Fibroblast of skin of abdomen (primary cell): Measurements from ENCODE around the gene DUSP5.
A peak's percentile ranks its signal among the peaks of the same experiment; 100 is the strongest.

ENCODE experiments used
- DNase-seq: peaks from one replicate; pipeline ENCODE4 v3.0.0-alpha.2; 2013

DUSP5 gene

GRCh38 chr10:110501142-110501937 is 3.6 kb downstream of the DUSP5 start:
- DNase-seq, result peak; percentile 94

DNA sequence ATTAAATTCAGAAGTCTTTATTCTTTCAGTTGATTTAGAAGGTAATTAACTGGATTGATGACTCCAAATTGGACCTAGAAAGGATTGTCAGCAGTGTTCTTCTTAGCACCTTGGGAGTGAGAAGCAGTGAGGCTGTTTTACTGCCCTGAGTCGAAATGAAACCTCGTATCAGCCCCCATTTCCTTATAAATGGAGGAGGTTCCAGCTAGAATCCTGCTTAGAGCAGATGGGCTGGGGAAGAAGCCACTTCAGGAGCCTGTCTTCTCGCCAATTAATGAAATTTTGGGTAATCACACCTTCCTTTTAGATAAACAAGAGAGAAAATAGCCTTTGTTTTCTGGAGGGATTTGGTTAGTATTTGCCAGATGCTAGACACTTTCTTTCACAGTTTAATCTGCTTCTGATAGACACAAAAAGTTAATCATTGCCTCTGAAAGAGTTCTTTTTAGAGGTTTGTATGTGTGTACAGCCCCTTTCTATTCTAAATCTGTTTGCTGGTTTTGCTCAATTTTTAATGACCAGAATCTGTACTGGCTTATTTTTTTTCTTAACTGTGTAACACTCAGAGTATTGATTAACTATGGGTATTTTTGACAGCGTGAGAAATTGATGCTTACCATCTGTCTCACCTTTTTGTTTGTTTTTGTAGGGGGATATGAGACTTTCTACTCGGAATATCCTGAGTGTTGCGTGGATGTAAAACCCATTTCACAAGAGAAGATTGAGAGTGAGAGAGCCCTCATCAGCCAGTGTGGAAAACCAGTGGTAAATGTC is 4.6 kb downstream of the DUSP5 start:
- no peak for DNase-seq

- peak; percentile 82 for DNase-seq
Measured at GRCh38 chr10:110502851-110503301, 5.2 kb downstream of the DUSP5 start.

DNA sequence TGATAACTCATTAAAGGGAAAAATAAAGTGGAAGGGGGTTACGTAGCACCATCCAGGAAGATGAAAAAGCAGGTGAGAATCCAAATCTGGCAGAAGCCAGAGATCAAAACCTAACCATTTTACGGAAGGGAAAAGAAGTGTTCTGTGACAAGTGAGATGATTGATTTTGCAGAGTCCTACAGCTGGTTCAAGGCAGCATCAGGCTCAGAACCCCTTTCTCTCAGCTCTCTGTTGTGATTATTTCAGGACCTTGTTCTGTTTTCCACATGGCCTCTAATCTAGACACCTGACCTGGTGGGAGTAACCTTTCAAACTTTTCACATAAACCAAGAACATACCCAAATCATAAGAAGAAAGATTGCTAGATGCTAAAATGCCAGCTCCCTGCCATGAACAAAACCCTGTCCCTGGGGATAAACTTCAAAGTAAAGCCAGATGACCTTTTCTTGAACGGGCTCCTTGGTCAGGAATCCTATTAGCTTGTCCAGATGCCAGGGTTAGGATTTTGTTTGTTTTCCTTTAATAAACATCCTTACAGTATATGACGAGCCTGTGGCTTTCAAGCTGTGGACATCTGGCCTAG is 5.9 kb downstream of the DUSP5 start:
- no peak for DNase-seq

GRCh38 chr10:110504111-110504735 is 6.5 kb downstream of the DUSP5 start:
- DNase-seq, result peak; percentile 59

DNA sequence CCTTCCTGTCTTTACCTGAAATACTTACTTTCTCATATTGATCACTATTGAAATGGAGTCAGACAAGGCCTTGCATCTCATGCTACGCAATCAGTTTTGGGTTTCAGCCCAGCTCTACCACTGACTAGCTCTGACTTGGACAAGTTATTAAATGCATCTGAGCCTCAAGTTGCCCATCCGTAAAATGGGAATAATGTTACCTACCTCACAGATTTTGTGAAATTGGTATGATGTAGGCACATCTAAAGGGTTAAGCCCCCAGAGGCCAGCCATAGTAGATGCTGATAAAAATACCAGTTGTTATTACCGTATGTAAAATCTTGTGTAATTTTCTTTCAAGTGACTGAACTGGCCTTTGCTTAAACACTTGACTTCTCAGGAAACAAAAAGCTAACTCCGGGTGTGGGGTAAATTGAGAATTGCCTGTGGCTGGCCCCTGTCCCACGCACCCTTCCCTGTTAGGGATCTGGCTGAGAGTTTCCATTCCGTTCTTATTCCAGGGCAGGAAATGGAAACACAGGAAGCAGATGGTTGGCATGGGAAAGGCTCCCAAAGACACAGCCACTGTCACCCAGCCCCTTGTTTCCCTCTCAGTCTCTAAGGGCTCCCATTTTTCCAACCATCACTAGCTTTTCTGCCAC is 7.5 kb downstream of the DUSP5 start:
- no peak for DNase-seq

DNA sequence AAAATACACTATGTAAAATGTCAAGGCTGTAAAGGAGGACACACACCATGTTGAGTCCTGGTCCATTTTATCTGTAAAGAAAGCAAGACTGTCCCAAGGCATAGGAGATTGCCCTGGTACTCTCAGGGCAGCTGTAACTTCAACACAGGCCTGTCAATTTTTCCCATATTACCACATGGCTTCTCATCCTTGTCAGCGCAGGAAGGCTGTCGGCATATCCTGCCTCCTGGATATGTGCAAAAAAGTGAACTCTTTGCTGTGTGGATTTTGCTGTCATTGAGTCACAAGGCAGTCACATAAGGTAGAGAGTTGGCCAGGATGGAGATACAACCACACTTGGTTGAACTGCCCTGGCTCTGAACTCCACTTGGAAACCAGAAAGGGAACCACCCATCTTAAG is 8.7 kb downstream of the DUSP5 start:
- DNase-seq, result no peak

DNA sequence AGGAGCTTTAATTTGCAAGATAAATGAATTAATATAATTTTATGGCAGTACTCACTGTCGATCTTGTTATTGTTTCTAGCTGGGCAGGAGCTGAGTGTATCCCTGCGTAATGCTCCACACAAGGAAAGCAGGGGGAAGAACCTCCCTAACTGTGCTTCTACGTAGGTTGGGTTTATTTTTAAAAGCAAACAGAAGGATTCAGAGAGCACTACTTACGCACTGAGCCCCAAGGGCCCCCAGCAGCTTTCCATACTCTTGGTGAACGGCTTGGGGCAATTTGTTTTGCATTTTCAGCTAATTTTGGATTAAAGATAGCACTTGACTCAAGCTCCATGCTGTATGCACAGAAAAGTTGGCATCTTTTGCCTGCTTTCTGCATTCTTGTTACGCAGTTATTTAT is 9.6 kb downstream of the DUSP5 start:
- no peak for DNase-seq

DNA sequence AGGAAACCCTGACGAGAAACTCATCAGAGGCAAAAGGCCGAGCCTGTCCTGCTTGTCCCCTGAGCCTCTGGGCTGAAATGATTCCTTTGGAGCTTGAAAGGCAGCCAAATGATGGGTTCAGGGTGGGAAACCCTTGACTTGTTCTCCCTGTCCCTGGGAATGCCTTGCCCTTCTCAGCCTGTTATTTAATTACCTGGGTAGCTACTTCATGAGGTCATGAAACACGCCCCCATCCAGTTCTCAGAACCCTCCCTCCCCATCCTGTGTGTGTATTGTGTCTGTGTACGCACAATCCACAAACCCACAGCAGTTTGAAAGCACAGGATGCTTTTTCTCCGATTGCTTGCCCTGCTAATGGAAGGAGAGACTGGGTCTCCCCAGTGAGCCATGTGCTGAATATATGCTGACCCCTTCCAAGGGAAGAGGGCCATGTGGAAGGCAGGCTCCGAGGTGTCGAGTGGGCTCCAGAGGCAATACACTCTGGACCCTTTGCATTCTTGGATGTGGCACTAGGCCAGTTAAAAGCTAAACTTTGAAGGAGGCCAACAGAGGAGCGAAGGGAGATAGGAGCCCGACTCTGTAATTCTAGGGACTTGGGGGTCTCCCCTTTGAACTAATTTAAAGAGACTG is 10.6 kb downstream of the DUSP5 start:
- no peak for DNase-seq

GRCh38 chr10:110508806-110509544 is 11.3 kb downstream of the DUSP5 start:
- DNase-seq, result no peak

DNA sequence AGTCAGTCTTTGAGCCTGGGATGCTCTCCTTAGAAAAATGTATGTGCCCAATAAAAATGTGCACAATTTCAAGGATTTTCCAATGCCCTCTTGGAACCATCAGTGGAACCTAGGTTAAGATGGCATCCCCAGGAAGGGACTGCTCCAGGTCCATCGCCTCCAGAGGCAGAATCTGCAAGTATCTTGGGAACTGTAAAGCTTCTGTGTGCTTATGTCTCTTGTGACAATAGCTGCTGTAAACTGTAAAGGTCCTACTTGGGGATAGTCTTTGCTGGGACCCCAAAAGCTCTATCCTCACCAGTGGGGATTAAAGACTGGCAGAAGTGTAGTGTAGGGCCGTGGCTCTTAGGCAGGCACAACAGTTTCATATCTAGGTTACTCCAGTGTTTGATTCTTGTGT is 11.9 kb downstream of the DUSP5 start:
- DNase-seq, result no peak

DNA sequence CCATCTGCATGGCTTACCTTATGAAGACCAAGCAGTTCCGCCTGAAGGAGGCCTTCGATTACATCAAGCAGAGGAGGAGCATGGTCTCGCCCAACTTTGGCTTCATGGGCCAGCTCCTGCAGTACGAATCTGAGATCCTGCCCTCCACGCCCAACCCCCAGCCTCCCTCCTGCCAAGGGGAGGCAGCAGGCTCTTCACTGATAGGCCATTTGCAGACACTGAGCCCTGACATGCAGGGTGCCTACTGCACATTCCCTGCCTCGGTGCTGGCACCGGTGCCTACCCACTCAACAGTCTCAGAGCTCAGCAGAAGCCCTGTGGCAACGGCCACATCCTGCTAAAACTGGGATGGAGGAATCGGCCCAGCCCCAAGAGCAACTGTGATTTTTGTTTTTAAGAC is 12.4 kb downstream of the DUSP5 start:
- no peak for DNase-seq

DNA sequence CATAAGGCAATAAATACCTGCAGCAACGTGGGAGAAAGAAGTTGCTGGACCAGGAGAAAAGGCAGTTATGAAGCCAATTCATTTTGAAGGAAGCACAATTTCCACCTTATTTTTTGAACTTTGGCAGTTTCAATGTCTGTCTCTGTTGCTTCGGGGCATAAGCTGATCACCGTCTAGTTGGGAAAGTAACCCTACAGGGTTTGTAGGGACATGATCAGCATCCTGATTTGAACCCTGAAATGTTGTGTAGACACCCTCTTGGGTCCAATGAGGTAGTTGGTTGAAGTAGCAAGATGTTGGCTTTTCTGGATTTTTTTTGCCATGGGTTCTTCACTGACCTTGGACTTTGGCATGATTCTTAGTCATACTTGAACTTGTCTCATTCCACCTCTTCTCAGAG is 13.0 kb downstream of the DUSP5 start:
- no peak for DNase-seq

GRCh38 chr10:110511734-110512449 is 14.2 kb downstream of the DUSP5 start:
- DNase-seq, result no peak

- DNase-seq, result peak; percentile 90
Measured at GRCh38 chr10:110512461-110513187, 14.9 kb downstream of the DUSP5 start.

GRCh38 chr10:110513949-110514348 is 16.2 kb downstream of the DUSP5 start:
- DNase-seq, result no peak

GRCh38 chr10:110514848-110515247 is 17.1 kb downstream of the DUSP5 start:
- DNase-seq, result no peak

GRCh38 chr10:110516815-110517492 is 19.2 kb downstream of the DUSP5 start:
- no peak for DNase-seq

GRCh38 chr10:110522365-110522988 is 24.8 kb downstream of the DUSP5 start:
- peak; percentile 37 for DNase-seq
